Prostate gland (tissue), 2 donors: ENCODE results near the gene RBM47. TPM values are rescaled to one million over a fixed set of nuclear protein-coding genes. Genes with fewer than 3 reads are reported as not detected.

ENCODE experiments used
- DNase-seq: peaks from one replicate; pipeline ENCODE4 v3.0.0-alpha.2; 2019; ENCODE audit warnings: low spot score
- H3K27ac ChIP-seq, 2 donors: fragments of 200-600 bp; sonication (generic); 2 replicates each; pipeline ENCODE4 v1.5.1; 2017 to 2019
- H3K27me3 ChIP-seq: fragments of 200-600 bp; sonication (generic); replicated peaks from 2 replicates; pipeline ENCODE4 v1.5.1; 2019; ENCODE audit not compliant: insufficient read depth
- H3K36me3 ChIP-seq, 2 donors: fragments of 200-600 bp; sonication (generic); 1 replicate in 1 of 2; 2 replicates in 1 of 2; pipeline versions ENCODE4 v1.5.1 to v1.8.1; 2017 to 2019
- H3K4me1 ChIP-seq: fragments of 200-600 bp; sonication (generic); replicated peaks from 2 replicates; pipeline ENCODE4 v1.5.1; 2019
- H3K4me3 ChIP-seq, 2 donors: fragments of 200-600 bp; sonication (generic); 2 replicates each; pipeline ENCODE4 v1.5.1; 2017 to 2019
- H3K9me3 ChIP-seq: fragments of 200-600 bp; sonication (generic); 2 replicates; pipeline ENCODE4 v1.5.1; 2017
- CTCF ChIP-seq, 4 experiments: fragments of 200-600 bp in 2 of 4; fragments of 450-650 bp in 2 of 4; sonication (generic) in 2 of 4; IDR thresholded peaks; 1 replicate in 3 of 4; 2 replicates in 1 of 4; pipeline ENCODE4 v1.5.1; 2016 to 2019; ENCODE audit warnings: antibody characterized with exemption in 4 of 4, mild to moderate bottlenecking in 2 of 4, moderate library complexity in 2 of 4
- POLR2A ChIP-seq: fragments of 450-650 bp; IDR thresholded peaks from one replicate; pipeline ENCODE4 v1.6.1; 2016; ENCODE audit warnings: antibody characterized with exemption, mild to moderate bottlenecking
- POLR2AphosphoS5 ChIP-seq: sonication (generic); formaldehyde crosslinking; IDR thresholded peaks from one replicate; pipeline ENCODE4 v1.6.1; 2017; ENCODE audit warnings: antibody characterized with exemption
- WGBS: methylation state at CpG from one replicate; pipeline ENCODE4 v1.1.5; 2018; 5-methylcytosine and 5-hydroxymethylcytosine counted together
- intact Hi-C: fragments of 100-400 bp; cut with DNase I; formaldehyde crosslinking; loops from one replicate; pipeline ENCODE4 v1.14.2; 2022
- total RNA-seq, 2 donors: library from RNA; depleted of rRNA; stranded (reverse); fragments of >200 nt; gene quantifications; one replicate each; pipeline ENCODE4 v1.1.0, GENCODE V29; 2016

Gene RBM47
- total RNA-seq, 2 donors from 2014 or later: 241 to 302 TPM

- DNase-seq: no peak
- Histone ChIP-seq H3K4me3 (no peak overlapping the region), H3K4me1 (no peaks in the 10 kb centered on the region), H3K36me3 (no peaks in the 10 kb centered on the region), H3K27ac (no peak overlapping the region), H3K9me3 (no peaks in the 10 kb centered on the region), H3K27me3 (no peaks in the 10 kb centered on the region)
- 45% methylated on average over 2 of the region's 2 CpGs for WGBS
- intact Hi-C loops: no loop called here
- TF ChIP-seq POLR2AphosphoS5: no peak
- no peak for TF ChIP-seq CTCF (IDR thresholded peaks at IDR 0.05)
- TF ChIP-seq POLR2A: no peak
Measured at GRCh38 chr4:40378619-40379018, 251.0 kb downstream of the RBM47 start.

- no peaks in the 10 kb centered on the region for H3K36me3 ChIP-seq
- DNase-seq: no peak
- no peak overlapping the region for H3K27ac ChIP-seq
- intact Hi-C loops: no loop called here
- H3K9me3 ChIP-seq: no peaks in the 10 kb centered on the region
- H3K4me3 ChIP-seq: no peak overlapping the region
- 68% methylated on average over 7 of the region's 7 CpGs for WGBS
- H3K27me3 ChIP-seq: no peaks in the 10 kb centered on the region
- H3K4me1 ChIP-seq: no peaks in the 10 kb centered on the region
- no peak for TF ChIP-seq CTCF (IDR thresholded peaks at IDR 0.05)
- TF ChIP-seq POLR2A: no peak
- TF ChIP-seq POLR2AphosphoS5: no peak
Measured at GRCh38 chr4:40377512-40378365, 251.9 kb downstream of the RBM47 start.

GRCh38 chr4:40375620-40376019 is 254.0 kb downstream of the RBM47 start:
- no peak for DNase-seq
- intact Hi-C loops: no loop called here

GRCh38 chr4:40375095-40375494 is 254.6 kb downstream of the RBM47 start:
- no peak overlapping the region for H3K4me3 ChIP-seq
- H3K36me3 ChIP-seq: no peaks in the 10 kb centered on the region
- no peaks in the 10 kb centered on the region for H3K4me1 ChIP-seq
- intact Hi-C loops: no loop called here
- H3K27me3 ChIP-seq: no peaks in the 10 kb centered on the region
- TF ChIP-seq POLR2AphosphoS5 (no peak), CTCF (IDR thresholded peaks at IDR 0.05) (no peak), POLR2A (no peak)
- H3K27ac ChIP-seq: no peak overlapping the region
- WGBS: 92% methylated on average over 10 of the region's 10 CpGs
- DNase-seq: no peak
- H3K9me3 ChIP-seq: no peaks in the 10 kb centered on the region

More at GRCh38 chr4:40375620-40376019, 254.0 kb downstream of the RBM47 start:
- H3K4me3 ChIP-seq: no peak overlapping the region
- no peaks in the 10 kb centered on the region for H3K4me1 ChIP-seq
- 93% methylated on average over 2 of the region's 2 CpGs for WGBS
- H3K27me3 ChIP-seq: no peaks in the 10 kb centered on the region
- H3K9me3 ChIP-seq: no peaks in the 10 kb centered on the region
- H3K36me3 ChIP-seq: no peaks in the 10 kb centered on the region
- TF ChIP-seq POLR2AphosphoS5: no peak
- TF ChIP-seq POLR2A: no peak
- no peak for TF ChIP-seq CTCF (IDR thresholded peaks at IDR 0.05)
- H3K27ac ChIP-seq: no peak overlapping the region

- no peak overlapping the region for H3K27ac ChIP-seq
- no peaks in the 10 kb centered on the region for H3K27me3 ChIP-seq
- intact Hi-C loops: no loop called here
- H3K4me3 ChIP-seq: no peak overlapping the region
- 93% methylated on average over 3 of the region's 3 CpGs for WGBS
- TF ChIP-seq POLR2AphosphoS5 (no peak), CTCF (IDR thresholded peaks at IDR 0.05) (no peak), POLR2A (no peak)
- H3K36me3 ChIP-seq: no peaks in the 10 kb centered on the region
- no peak for DNase-seq
- no peaks in the 10 kb centered on the region for H3K4me1 ChIP-seq
- no peaks in the 10 kb centered on the region for H3K9me3 ChIP-seq
Measured at GRCh38 chr4:40373636-40374035, 256.0 kb downstream of the RBM47 start.
